Measurements from ENCODE around the gene COL5A2.

COL5A2 gene

DNA sequence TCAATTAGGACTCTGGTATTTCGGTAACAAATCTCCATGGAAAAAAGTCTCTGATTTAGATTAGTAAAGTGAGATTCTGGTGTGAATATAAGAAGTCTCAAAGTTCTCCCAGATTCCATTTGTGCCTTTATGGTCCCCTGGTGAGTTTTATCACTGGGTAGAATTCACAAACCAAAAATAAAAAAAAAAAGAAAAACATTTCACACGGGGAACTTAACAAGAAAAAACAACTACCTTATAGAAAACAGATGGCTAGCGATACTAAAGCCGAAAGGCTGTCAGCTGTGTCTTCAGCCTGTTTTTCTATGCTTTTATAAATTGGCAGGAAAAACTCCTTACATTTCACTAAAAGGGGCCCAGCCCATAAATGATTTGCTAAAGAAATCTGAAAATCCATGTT, 50.6 kb downstream of the COL5A2 start:
- TF ChIP-seq, protein P1, sequence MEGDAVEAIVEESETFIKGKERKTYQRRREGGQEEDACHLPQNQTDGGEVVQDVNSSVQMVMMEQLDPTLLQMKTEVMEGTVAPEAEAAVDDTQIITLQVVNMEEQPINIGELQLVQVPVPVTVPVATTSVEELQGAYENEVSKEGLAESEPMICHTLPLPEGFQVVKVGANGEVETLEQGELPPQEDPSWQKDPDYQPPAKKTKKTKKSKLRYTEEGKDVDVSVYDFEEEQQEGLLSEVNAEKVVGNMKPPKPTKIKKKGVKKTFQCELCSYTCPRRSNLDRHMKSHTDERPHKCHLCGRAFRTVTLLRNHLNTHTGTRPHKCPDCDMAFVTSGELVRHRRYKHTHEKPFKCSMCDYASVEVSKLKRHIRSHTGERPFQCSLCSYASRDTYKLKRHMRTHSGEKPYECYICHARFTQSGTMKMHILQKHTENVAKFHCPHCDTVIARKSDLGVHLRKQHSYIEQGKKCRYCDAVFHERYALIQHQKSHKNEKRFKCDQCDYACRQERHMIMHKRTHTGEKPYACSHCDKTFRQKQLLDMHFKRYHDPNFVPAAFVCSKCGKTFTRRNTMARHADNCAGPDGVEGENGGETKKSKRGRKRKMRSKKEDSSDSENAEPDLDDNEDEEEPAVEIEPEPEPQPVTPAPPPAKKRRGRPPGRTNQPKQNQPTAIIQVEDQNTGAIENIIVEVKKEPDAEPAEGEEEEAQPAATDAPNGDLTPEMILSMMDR (IDR thresholded peaks at IDR 0.05; ENCODE audit: control extremely low read depth, extremely low read depth, low read depth, missing control alignments): no peak
- CTCF ChIA-PET: interaction anchor here (1.2 to 2.8 kb wide), 2 partner anchors 12 to 14 kb away, joined by 3 to 9 read pairs; no protein-coding TSS in a partner anchor
- POLR2A ChIA-PET: no interaction called here
- DNase-seq (ENCODE audit: extremely low spot score): no peak

DNA sequence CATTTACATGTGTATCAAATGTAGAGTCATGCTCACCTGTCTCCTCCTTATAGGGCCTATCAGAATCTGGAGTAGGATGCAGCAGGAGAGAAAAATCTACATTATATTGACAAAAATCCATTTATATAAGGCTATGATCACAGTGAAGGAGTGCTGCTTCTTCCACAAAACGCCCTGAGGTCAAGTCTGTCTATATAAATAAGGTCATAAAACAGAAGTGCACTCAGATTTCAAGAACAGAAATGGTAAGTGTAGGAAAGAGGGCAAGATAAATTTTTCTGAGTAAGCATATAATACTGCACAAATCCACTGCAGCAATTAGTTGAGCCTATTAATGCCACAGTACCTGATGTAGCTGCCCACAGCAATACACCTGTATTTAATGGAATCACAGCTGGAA, 51.8 kb downstream of the COL5A2 start:
- CTCF ChIA-PET: interaction anchor here (1.4 to 2.8 kb wide), 2 partner anchors 13 to 16 kb away, joined by 3 to 9 read pairs; no protein-coding TSS in a partner anchor
- no peak for DNase-seq (ENCODE audit: extremely low spot score)
- POLR2A ChIA-PET: no interaction called here

DNA sequence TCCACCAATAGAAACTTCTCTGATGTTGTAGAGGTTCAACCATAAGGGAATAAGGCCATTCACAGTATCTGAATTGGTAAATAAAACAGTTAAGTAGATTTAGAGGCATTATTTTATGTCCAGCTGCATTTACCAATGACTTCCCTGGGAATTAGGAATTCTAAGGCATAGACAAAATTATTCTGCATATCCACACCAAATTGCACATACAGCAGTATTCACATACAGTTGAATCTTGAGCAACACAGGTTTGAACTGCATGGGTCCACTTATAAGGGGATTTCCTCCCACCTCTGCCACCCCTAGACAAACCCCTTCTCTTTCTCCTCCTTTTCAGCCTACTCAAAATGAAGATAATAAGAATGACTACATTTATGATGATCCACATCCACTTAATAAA, 54.4 kb downstream of the COL5A2 start:
- DNase-seq (ENCODE audit: extremely low spot score): no peak
- TF ChIP-seq, protein P1 (IDR thresholded peaks at IDR 0.05; ENCODE audit: control extremely low read depth, extremely low read depth, low read depth, missing control alignments): no peak
- CTCF ChIA-PET: no interaction called here
- POLR2A ChIA-PET: no interaction called here

More for the DNA sequence above, 51.8 kb downstream of the COL5A2 start:
- TF ChIP-seq, protein P1 (IDR thresholded peaks at IDR 0.05; ENCODE audit: control extremely low read depth, extremely low read depth, low read depth, missing control alignments): no peak

DNA sequence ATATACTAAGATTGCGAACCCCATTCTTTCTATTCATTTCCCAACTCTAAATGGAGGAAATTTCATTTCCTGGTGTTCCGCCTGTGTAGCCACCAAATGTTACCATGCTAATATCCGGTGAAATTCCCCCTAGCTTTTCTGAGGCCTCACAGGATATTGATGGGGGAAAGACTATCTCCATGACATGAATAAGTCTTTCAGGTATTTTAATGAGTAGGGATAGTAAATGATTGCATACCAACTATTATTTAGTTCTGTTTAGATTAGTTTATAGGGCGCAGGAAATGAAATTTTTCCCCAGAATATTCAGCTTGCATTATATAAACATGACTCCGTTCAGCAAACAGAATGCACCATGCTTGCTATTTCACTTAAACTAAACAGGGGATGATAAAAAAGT, 55.4 kb downstream of the COL5A2 start:
- TF ChIP-seq, protein P1 (IDR thresholded peaks at IDR 0.05; ENCODE audit: control extremely low read depth, extremely low read depth, low read depth, missing control alignments): no peak
- ChIA-PET POLR2A (no interaction called here), CTCF (interaction anchor here (1.0 kb wide), 1 partner anchor 110 kb away, joined by 3 read pairs; no protein-coding TSS in a partner anchor)
- no peak for DNase-seq (ENCODE audit: extremely low spot score)

DNA sequence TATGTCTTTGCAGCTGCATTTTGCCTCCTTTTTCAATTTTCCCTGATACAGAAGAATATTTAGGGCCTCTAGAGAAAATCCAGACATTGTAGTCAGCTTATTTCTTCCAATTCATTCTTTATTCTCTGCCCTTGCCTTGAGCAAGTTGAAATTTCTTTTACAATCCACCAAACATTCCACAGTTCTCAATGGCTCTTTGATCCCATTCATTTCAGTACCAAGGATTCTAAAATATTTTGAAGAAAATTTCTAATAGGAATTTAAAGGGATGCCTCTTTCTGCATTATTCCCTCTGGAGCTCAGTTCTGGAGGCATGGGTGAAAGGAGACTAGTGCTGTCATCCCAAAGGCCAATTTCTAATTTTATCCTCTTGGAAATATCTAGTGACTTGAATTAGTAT, 61.2 kb downstream of the COL5A2 start:
- CTCF ChIA-PET: interaction anchor here (1.3 kb wide), 1 partner anchor 14 kb away, joined by 3 read pairs; no protein-coding TSS in a partner anchor
- TF ChIP-seq, protein P1 (IDR thresholded peaks at IDR 0.05; ENCODE audit: control extremely low read depth, extremely low read depth, low read depth, missing control alignments): no peak
- POLR2A ChIA-PET: no interaction called here
- DNase-seq (ENCODE audit: extremely low spot score): no peak

DNA sequence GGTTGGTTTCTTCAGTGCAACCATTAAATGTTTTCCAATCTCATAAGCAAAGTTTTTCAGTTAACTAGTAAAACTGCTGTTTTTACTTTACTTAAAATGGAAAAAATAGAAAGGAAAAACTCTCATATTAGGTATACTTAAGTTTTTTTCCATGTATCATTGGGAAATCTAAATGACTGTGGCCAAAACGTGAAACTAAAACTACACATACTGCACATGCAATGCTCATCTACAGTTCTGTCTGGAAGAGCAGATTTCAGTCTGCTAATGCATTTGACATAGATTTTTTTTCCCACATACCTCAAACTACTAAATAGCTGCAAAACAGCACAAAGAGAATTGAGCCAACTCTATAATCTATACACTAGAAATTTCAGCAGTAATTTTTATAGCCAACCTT, 62.6 kb downstream of the COL5A2 start:
- TF ChIP-seq, protein P1 (IDR thresholded peaks at IDR 0.05; ENCODE audit: control extremely low read depth, extremely low read depth, low read depth, missing control alignments): no peak
- ChIA-PET CTCF (interaction anchor here (1.3 kb wide), 2 partner anchors 12 to 14 kb away, joined by 3 read pairs; no protein-coding TSS in a partner anchor), POLR2A (no interaction called here)
- no peak for DNase-seq (ENCODE audit: extremely low spot score)

Measured in GM10248 (cell line).